ENCODE measurements around the gene FAM110D.

FAM110D gene

GRCh38 chr1:26145960-26146294 is 13.0 kb upstream of the FAM110D start:
- H3K27ac ChIP-seq, result no peak overlapping the region
- TF ChIP-seq ZFX (IDR thresholded peaks at IDR 0.05; ENCODE audit: borderline replicate concordance) (no peak), CTCF (IDR thresholded peaks at IDR 0.05) (no peak)

DNA sequence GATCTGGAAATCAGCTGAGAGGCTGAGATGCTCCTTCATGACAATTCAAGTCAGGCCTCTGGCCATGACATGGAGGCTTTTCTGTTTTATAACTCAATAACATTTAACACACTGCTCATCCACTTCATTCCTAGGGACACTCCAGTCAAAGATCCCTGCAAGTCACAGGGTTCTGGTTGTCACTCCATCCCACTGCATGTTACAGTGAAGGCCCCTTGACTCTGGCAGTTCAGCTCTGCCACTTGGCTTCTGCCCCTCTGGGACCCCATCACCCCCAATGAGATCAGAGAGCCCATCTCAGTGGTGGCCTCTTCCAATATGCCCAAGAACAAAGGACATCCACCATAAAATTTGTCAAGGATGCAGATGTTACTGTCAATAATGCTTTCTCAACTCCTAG is 10.0 kb upstream of the FAM110D start:
- H3K27ac ChIP-seq, result no peak overlapping the region
- TF ChIP-seq ZFX (IDR thresholded peaks at IDR 0.05; ENCODE audit: borderline replicate concordance) (no peak), CTCF (IDR thresholded peaks at IDR 0.05) (no peak)

DNA sequence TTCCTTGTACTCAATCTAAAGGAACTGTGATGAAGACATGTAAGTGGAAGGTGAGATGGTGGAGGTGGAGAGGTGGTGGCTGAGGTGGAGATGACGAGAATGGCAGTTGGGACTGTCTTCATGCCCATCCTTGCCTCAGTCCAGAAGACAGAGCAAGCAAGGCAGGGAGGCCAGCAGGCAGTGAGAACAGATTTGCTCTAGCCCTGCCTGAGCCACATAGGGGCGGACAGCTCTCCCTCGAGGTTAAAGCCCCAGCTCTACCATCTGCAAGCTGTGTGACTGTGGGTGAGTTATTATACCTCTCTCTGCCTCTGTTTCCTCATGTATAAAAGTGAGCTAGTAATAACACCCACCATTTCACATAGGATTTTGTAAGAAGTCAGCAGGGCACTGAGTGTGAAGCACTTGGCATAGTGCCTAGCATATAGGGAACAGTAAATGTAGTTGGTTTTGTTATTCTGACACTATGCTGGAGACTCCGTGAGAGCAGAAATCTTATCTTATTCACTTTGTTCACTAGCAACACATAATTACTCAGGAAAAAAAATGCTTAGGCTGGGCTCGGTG is 4.8 kb upstream of the FAM110D start:
- no peak overlapping the region for H3K27ac ChIP-seq
- no peak for TF ChIP-seq ZFX (IDR thresholded peaks at IDR 0.05; ENCODE audit: borderline replicate concordance)
- no peak for TF ChIP-seq CTCF (IDR thresholded peaks at IDR 0.05)

DNA sequence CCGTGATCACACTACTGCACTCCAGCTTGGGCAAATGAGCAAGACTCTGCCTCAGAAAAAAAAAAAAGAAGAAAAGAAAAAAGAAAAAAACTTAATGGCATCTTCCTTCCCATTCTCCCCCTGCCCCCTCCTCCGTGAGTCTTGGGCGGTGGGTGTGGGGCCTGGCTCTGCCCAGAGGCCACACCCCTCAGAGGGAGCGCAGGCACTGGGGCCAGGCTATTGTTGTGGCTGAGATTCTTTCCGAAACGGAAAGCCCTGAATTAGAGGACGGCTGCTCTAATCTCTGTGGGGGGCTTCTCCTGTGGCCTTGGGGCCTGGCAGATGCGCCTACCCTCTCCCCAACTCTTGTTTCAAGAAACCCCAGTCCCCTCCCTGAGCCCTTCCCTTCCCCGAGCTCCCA is 4.1 kb upstream of the FAM110D start:
- TF ChIP-seq ZFX (IDR thresholded peaks at IDR 0.05; ENCODE audit: borderline replicate concordance) (no peak), CTCF (IDR thresholded peaks at IDR 0.05) (no peak)

GRCh38 chr1:26155370-26156284 is 3.3 kb upstream of the FAM110D start:
- TF ChIP-seq CTCF (IDR thresholded peaks at IDR 0.05) (no peak), ZFX (IDR thresholded peaks at IDR 0.05; ENCODE audit: borderline replicate concordance) (no peak)
- H3K27ac ChIP-seq, result no peak overlapping the region

More for the DNA sequence above, 4.1 kb upstream of the FAM110D start:
- no peak overlapping the region for H3K27ac ChIP-seq

GRCh38 chr1:26156285-26157038 is 2.4 kb upstream of the FAM110D start:
- no peak for TF ChIP-seq CTCF (IDR thresholded peaks at IDR 0.05)
- no peak for TF ChIP-seq ZFX (IDR thresholded peaks at IDR 0.05; ENCODE audit: borderline replicate concordance)
- H3K27ac ChIP-seq, result no peak overlapping the region
